ENCODE data around the gene ESPNL. TPM values are rescaled to one million over a fixed set of nuclear protein-coding genes. Genes with fewer than 3 reads are reported as not detected.
"Not testable (repeated sequence)": the region's sequence is repeated elsewhere in the genome, so short reads cannot be mapped to it uniquely, and the experiment has no call there.

ESPNL gene
- total RNA-seq, 2 experiments from 2014 or later: 0.05 TPM; not detected in 1

- peaks cover 7% of the 10 kb centered on the region for H3K27me3 Mint-ChIP-seq
- H3K27ac Mint-ChIP-seq: no peak overlapping the region
- H3K4me1 Mint-ChIP-seq: peaks cover 3% of the 10 kb centered on the region
- no peak for DNase-seq
- H3K9me3 Mint-ChIP-seq: no peaks in the 10 kb centered on the region
- POLR2A ChIA-PET: interaction anchor here (0.6 kb wide), 1 partner anchor 23 kb away, joined by 4 read pairs; no protein-coding TSS in a partner anchor
- no peak overlapping the region for H3K4me3 Mint-ChIP-seq
- CTCF ChIA-PET: no interaction called here
- peaks cover 22% of the 10 kb centered on the region for H3K36me3 Mint-ChIP-seq (ENCODE audit: low read depth)
Measured at GRCh38 chr2:238169708-238170251, 69.6 kb downstream of the ESPNL start.

- ChIA-PET CTCF (no interaction called here), POLR2A (no interaction called here)
- H3K27me3 Mint-ChIP-seq: peaks cover under 1% of the 10 kb centered on the region
- no peaks in the 10 kb centered on the region for H3K9me3 Mint-ChIP-seq
- no peak for DNase-seq
- peaks cover 22% of the 10 kb centered on the region for H3K36me3 Mint-ChIP-seq (ENCODE audit: low read depth)
- H3K27ac Mint-ChIP-seq: no peak overlapping the region
- peaks cover 3% of the 10 kb centered on the region for H3K4me1 Mint-ChIP-seq
- no peak overlapping the region for H3K4me3 Mint-ChIP-seq
Measured at GRCh38 chr2:238170386-238171071, 70.4 kb downstream of the ESPNL start.

GRCh38 chr2:238171072-238171431, 70.9 kb downstream of the ESPNL start:
- peaks cover 22% of the 10 kb centered on the region for H3K36me3 Mint-ChIP-seq (ENCODE audit: low read depth)
- H3K27ac Mint-ChIP-seq, DNase-seq, H3K4me1 Mint-ChIP-seq, POLR2A ChIA-PET, CTCF ChIA-PET, H3K9me3 Mint-ChIP-seq, H3K4me3 Mint-ChIP-seq, H3K27me3 Mint-ChIP-seq: not testable (repeated sequence)

- CTCF ChIA-PET: no interaction called here
- H3K9me3 Mint-ChIP-seq: no peaks in the 10 kb centered on the region
- no peak for DNase-seq
- POLR2A ChIA-PET: no interaction called here
- H3K4me3 Mint-ChIP-seq: no peak overlapping the region
- H3K27ac Mint-ChIP-seq: peak overlapping the region; percentile 25
- H3K27me3 Mint-ChIP-seq: no peaks in the 10 kb centered on the region
- H3K36me3 Mint-ChIP-seq (ENCODE audit: low read depth): peaks cover 22% of the 10 kb centered on the region
- H3K4me1 Mint-ChIP-seq: peaks cover 3% of the 10 kb centered on the region
Measured at GRCh38 chr2:238171575-238172187, 71.5 kb downstream of the ESPNL start.

- peaks cover 3% of the 10 kb centered on the region for H3K4me1 Mint-ChIP-seq
- peaks cover 28% of the 10 kb centered on the region for H3K36me3 Mint-ChIP-seq (ENCODE audit: low read depth)
- H3K4me3 Mint-ChIP-seq: no peak overlapping the region
- ChIA-PET CTCF (no interaction called here), POLR2A (no interaction called here)
- H3K9me3 Mint-ChIP-seq: no peaks in the 10 kb centered on the region
- no peak for DNase-seq
- no peak overlapping the region for H3K27ac Mint-ChIP-seq
- no peaks in the 10 kb centered on the region for H3K27me3 Mint-ChIP-seq
Measured at GRCh38 chr2:238172439-238172838, 72.3 kb downstream of the ESPNL start.

- no peak for DNase-seq
- Mint-ChIP-seq H3K27ac (no peak overlapping the region), H3K36me3 (ENCODE audit: low read depth) (peaks cover 35% of the 10 kb centered on the region), H3K4me1 (peaks cover 3% of the 10 kb centered on the region), H3K9me3 (no peaks in the 10 kb centered on the region), H3K27me3 (no peaks in the 10 kb centered on the region), H3K4me3 (no peak overlapping the region)
- ChIA-PET POLR2A (no interaction called here), CTCF (no interaction called here)
Measured at GRCh38 chr2:238173692-238174091, 73.6 kb downstream of the ESPNL start.

GRCh38 chr2:238174291-238174690, 74.2 kb downstream of the ESPNL start:
- Mint-ChIP-seq H3K27ac (no peak overlapping the region), H3K36me3 (ENCODE audit: low read depth) (peaks cover 40% of the 10 kb centered on the region), H3K4me1 (peaks cover 3% of the 10 kb centered on the region), H3K9me3 (no peaks in the 10 kb centered on the region), H3K27me3 (no peaks in the 10 kb centered on the region), H3K4me3 (no peak overlapping the region)
- POLR2A ChIA-PET: no interaction called here
- CTCF ChIA-PET: no interaction called here
- no peak for DNase-seq

- Mint-ChIP-seq H3K36me3 (ENCODE audit: low read depth) (peaks cover 42% of the 10 kb centered on the region), H3K27me3 (no peaks in the 10 kb centered on the region), H3K27ac (no peak overlapping the region), H3K4me1 (peaks cover 3% of the 10 kb centered on the region), H3K9me3 (no peaks in the 10 kb centered on the region), H3K4me3 (no peak overlapping the region)
- DNase-seq: no peak
- CTCF ChIA-PET: no interaction called here
- POLR2A ChIA-PET: no interaction called here
Measured at GRCh38 chr2:238174701-238175100, 74.6 kb downstream of the ESPNL start.

GRCh38 chr2:238176613-238177012, 76.5 kb downstream of the ESPNL start:
- Mint-ChIP-seq H3K9me3 (no peaks in the 10 kb centered on the region), H3K4me3 (no peak overlapping the region), H3K36me3 (ENCODE audit: low read depth) (peaks cover 46% of the 10 kb centered on the region), H3K27ac (no peak overlapping the region), H3K4me1 (no peaks in the 10 kb centered on the region), H3K27me3 (no peaks in the 10 kb centered on the region)
- no peak for DNase-seq
- CTCF ChIA-PET: interaction anchor here (0.5 kb wide), 1 partner anchor 849 kb away, joined by 3 read pairs; no protein-coding TSS in a partner anchor
- POLR2A ChIA-PET: no interaction called here

GRCh38 chr2:238180554-238180953, 80.4 kb downstream of the ESPNL start:
- Mint-ChIP-seq H3K4me3 (no peak overlapping the region), H3K4me1 (peaks cover 2% of the 10 kb centered on the region), H3K27me3 (no peaks in the 10 kb centered on the region), H3K36me3 (ENCODE audit: low read depth) (peaks cover 63% of the 10 kb centered on the region), H3K9me3 (no peaks in the 10 kb centered on the region), H3K27ac (no peak overlapping the region)
- POLR2A ChIA-PET: no interaction called here
- DNase-seq: no peak
- CTCF ChIA-PET: interaction anchor here (0.6 kb wide), 1 partner anchor 39 kb away, joined by 3 read pairs; no protein-coding TSS in a partner anchor

GRCh38 chr2:238182362-238182761, 82.2 kb downstream of the ESPNL start:
- ChIA-PET CTCF (interaction anchor here (0.5 kb wide), 1 partner anchor 612 kb away, joined by 3 read pairs; no protein-coding TSS in a partner anchor), POLR2A (no interaction called here)
- Mint-ChIP-seq H3K4me3 (no peak overlapping the region), H3K4me1 (peaks cover 2% of the 10 kb centered on the region), H3K27ac (no peak overlapping the region), H3K36me3 (ENCODE audit: low read depth) (peaks cover 65% of the 10 kb centered on the region), H3K9me3 (no peaks in the 10 kb centered on the region), H3K27me3 (no peaks in the 10 kb centered on the region)
- no peak for DNase-seq
